HepG2 (cell line): ENCODE data around the gene PCDHA13. TPM values are rescaled to one million over a fixed set of nuclear protein-coding genes. Genes with fewer than 3 reads are reported as not detected.
A peak's percentile ranks its signal among the peaks of the same experiment; 100 is the strongest.

Experiments used
- ATAC-seq: fragments of 200-7000 bp; cut with Tn5 transposase; 3 replicates; pipeline ENCODE4 v1.9.1; 2020; ENCODE audit warnings: mild to moderate bottlenecking, moderate library complexity
- BruUV-seq: library from RNA; stranded (reverse); fragments of 400-500 nt; replicated peaks from 2 replicates; lab custom pipeline; 2021; lab: Mats Ljungman, UMichigan
- CTCF ChIA-PET: fragments of 300-600 bp; formaldehyde crosslinking; extraction: SDS; loops from one replicate; lab custom pipeline; 2021; ENCODE audit warnings: low total read pairs, inconsistent platforms, low intra/inter-chr PET ratio; lab: Yijun Ruan, JAX
- POLR2A ChIA-PET: fragments of 350-600 bp; sonication (Branson Sonifier 250); formaldehyde crosslinking; loops from one replicate; lab custom pipeline; 2020; ENCODE audit warnings: antibody characterized with exemption, inconsistent platforms; lab: Yijun Ruan, JAX
- DNase-seq: peaks from one replicate; pipeline ENCODE4 v3.0.0-alpha.2; 2015; ENCODE audit warnings: low spot score
- FAIRE-seq: peaks from 3 replicates; lab custom pipeline; 2011; peaks lifted over from hg19 to GRCh38; lab: Jason Lieb, UNC
- H2AFZ ChIP-seq: one replicate; pipeline ENCODE4 v1.6.1; 2011; ENCODE audit warnings: low read length, inconsistent platforms
- H3K27ac ChIP-seq: fragments of 300-600 bp; 3 replicates; pipeline ENCODE4 v1.8.0; 2011; ENCODE audit warnings: mixed run types, mild to moderate bottlenecking, mixed read lengths, low read length, inconsistent platforms; ENCODE audit not compliant: insufficient read depth; ENCODE audit errors: extremely low read length
- H3K27me3 ChIP-seq, 2 experiments: fragments of 200-600 bp in 1 of 2; 2 replicates in 1 of 2; 3 replicates in 1 of 2; pipeline versions ENCODE4 v1.6.0 to v1.8.0; 2011; ENCODE audit warnings: low read length in 2 of 2, mild to moderate bottlenecking in 2 of 2, moderate library complexity in 2 of 2, inconsistent platforms in 1 of 2; ENCODE audit not compliant: insufficient read depth in 2 of 2, control insufficient read depth in 1 of 2
- H3K36me3 ChIP-seq, 2 experiments: fragments of 200-600 bp in 1 of 2; replicated peaks in 1 of 2; 2 replicates in 1 of 2; 3 replicates in 1 of 2; pipeline versions ENCODE4 v1.5.1 to v1.8.0; 2011; ENCODE audit warnings: low read length in 2 of 2, inconsistent platforms in 1 of 2; ENCODE audit not compliant: insufficient read depth in 2 of 2, control insufficient read depth in 1 of 2
- H3K4me1 ChIP-seq: 2 replicates; pipeline ENCODE4 v1.5.1; 2012; ENCODE audit warnings: low read length, inconsistent platforms; ENCODE audit not compliant: insufficient read depth
- H3K4me2 ChIP-seq: 2 replicates; pipeline ENCODE4 v1.6.0; 2011; ENCODE audit warnings: low read depth, low read length, inconsistent platforms
- H3K4me3 ChIP-seq, 3 experiments: fragments of 200-600 bp in 1 of 3; sonication (generic), shearing (Covaris generic) in 1 of 3; replicated peaks in 1 of 3; 2 replicates each; pipeline ENCODE4 v1.5.1; 2011 to 2016; ENCODE audit warnings: low read length in 3 of 3, inconsistent platforms in 2 of 3, low read depth in 2 of 3, mild to moderate bottlenecking in 2 of 3, control low read depth in 1 of 3, mixed read lengths in 1 of 3; ENCODE audit not compliant: insufficient read depth in 1 of 3
- H3K79me2 ChIP-seq: one replicate; pipeline ENCODE4 v1.6.1; 2011; ENCODE audit warnings: low read length, inconsistent platforms; ENCODE audit not compliant: insufficient read depth
- H3K9ac ChIP-seq: 2 replicates; pipeline ENCODE4 v1.6.0; 2011; ENCODE audit warnings: mild to moderate bottlenecking, low read depth, low read length, inconsistent platforms; ENCODE audit not compliant: insufficient read depth
- H3K9me3 ChIP-seq: 2 replicates; pipeline ENCODE4 v1.5.1; 2012; ENCODE audit warnings: mild to moderate bottlenecking, low read length
- H4K20me1 ChIP-seq: 2 replicates; pipeline ENCODE4 v1.6.0; 2011; ENCODE audit warnings: inconsistent platforms, mild to moderate bottlenecking, low read length, moderate library complexity; ENCODE audit not compliant: insufficient read depth
- MAFK ChIP-seq, 2 experiments: IDR thresholded peaks in 1 of 2; conservative IDR thresholded peaks in 1 of 2; 2 replicates each; pipeline ENCODE4 v1.6.1; 2011; ENCODE audit warnings: improper control_type of control experiment in 2 of 2, low read length in 2 of 2
- MATR3 ChIP-seq: sonication (generic); formaldehyde crosslinking; IDR thresholded peaks from 2 replicates; pipeline ENCODE4 v1.4.0; 2020; ENCODE audit warnings: missing genetic modification reagents
- RFX5 ChIP-seq: IDR thresholded peaks from 2 replicates; pipeline ENCODE4 v1.6.1; 2011; ENCODE audit warnings: low read depth, low read length, improper control_type of control experiment
- STAG1 ChIP-seq: sonication (generic); formaldehyde crosslinking; IDR thresholded peaks from 2 replicates; pipeline ENCODE4 v1.4.0; 2020; ENCODE audit warnings: missing genetic modification reagents
- ZNF660 ChIP-seq: sonication (generic); formaldehyde crosslinking; IDR thresholded peaks from 2 replicates; pipeline ENCODE4 v1.5.1; 2020; ENCODE audit warnings: mild to moderate bottlenecking, low read depth, missing genetic modification reagents, borderline replicate concordance
- WGBS: methylation state at CpG from one replicate; pipeline ENCODE4 v1.1.6; 2017; ENCODE audit warnings: low lambda C conversion rate; 5-methylcytosine and 5-hydroxymethylcytosine counted together
- in situ Hi-C: cut with HindIII; loops from 2 replicates; pipeline ENCODE4 v1.10.0; 2017; ENCODE audit warnings: low pct_unique_long_range_greater_than_20kb; ENCODE audit not compliant: extremely low pct_ligation_motif_present
- intact Hi-C: fragments of 100-400 bp; cut with micrococcal nuclease; formaldehyde crosslinking; loops from one replicate; pipeline ENCODE4 v1.10.0; 2022; ENCODE audit not compliant: unreplicated experiment
- polyA plus RNA-seq, 8 experiments: library from polyadenylated mRNA; depleted of rRNA in 3 of 8; stranded (reverse) in 7 of 8; unstranded in 1 of 8; fragments of >200 nt; fragmentation: Illumina TruSeq in 4 of 8; extraction: Trizol in 4 of 8; gene quantifications; 2 replicates each; pipeline versions ENCODE4 v1.2.1 to v1.2.3, GENCODE V29; 2011 to 2016; ENCODE audit warnings: low read depth in 4 of 8, missing spikeins in 1 of 8, mixed read lengths in 1 of 8; ENCODE audit not compliant: insufficient read depth in 1 of 8
- total RNA-seq, 5 experiments: library from RNA; depleted of rRNA; stranded (reverse); fragments of >200 nt; fragmentation: Illumina TruSeq; extraction: Trizol; gene quantifications; 2 replicates each; pipeline ENCODE4 v1.2.3, GENCODE V29; 2016; ENCODE audit warnings: low read depth in 1 of 5
- TF ChIP-seq, protein P1 (sequence below): sonication (generic); formaldehyde crosslinking; IDR thresholded peaks from 2 replicates; pipeline ENCODE4 v1.5.0; 2020; ENCODE audit warnings: mild to moderate bottlenecking, missing genetic modification reagents, moderate library complexity

PCDHA13 gene
- total and polyA plus RNA-seq, 2 of the 13 experiments (the other 11 are each of a cell fraction or from before 2014, with no cell fraction given) = 0.03 to 0.04 TPM

DNA sequence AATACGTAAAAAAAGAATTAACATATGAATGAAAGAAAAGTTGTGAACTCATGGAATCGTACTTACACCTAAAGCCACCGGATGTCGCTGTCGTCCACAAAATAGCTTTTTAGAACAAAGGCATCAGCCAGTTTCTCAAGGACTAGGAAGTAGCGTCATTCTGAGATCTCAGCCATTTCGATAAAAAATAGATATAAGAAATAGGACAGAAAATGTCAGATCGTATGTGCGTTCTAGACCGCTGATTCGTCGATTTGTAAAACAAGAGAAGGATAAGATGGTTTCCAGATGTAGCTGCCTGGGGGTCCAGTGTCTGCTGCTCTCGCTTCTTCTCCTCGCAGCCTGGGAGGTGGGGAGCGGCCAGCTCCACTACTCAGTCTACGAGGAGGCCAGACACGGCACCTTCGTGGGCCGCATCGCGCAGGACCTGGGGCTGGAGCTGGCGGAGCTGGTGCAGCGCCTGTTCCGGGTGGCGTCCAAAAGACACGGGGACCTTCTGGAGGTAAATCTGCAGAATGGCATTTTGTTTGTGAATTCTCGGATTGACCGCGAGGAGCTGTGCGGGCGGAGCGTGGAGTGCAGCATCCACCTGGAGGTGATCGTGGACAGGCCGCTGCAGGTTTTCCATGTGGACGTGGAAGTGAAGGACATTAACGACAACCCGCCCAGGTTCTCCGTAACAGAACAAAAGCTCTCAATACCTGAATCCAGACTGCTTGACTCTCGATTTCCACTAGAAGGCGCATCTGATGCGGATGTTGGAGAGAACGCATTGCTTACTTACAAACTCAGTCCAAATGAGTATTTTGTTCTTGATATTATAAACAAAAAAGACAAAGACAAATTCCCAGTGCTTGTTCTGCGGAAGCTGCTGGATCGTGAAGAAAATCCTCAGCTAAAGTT lies 25.9 kb upstream of the PCDHA13 start, which contains the start of gene PCDHA10:
Gene PCDHA10 (plus strand): TSS at position 126 of the 903 bp plus-strand sequence. CDS start 152 bp downstream, at position 278.
- H4K20me1 ChIP-seq = no peaks in the 10 kb centered on the region
- in situ Hi-C loops = no loop called here
- H3K9ac ChIP-seq = no peak within 1 kb of the TSS
- no peaks in the 10 kb centered on the region for H3K27me3 ChIP-seq
- POLR2A ChIA-PET = no interaction called here
- no peak within 1 kb of the TSS for H2AFZ ChIP-seq
- H3K9me3 ChIP-seq = no peaks in the 10 kb centered on the region
- H3K4me3 ChIP-seq = no peak within 1 kb of the TSS
- DNase-seq (peak; percentile 6), ATAC-seq (no peak), FAIRE-seq (no peak)
- no peak within 1 kb of the TSS for H3K4me2 ChIP-seq
- 68% methylated on average over 43 of the region's 44 CpGs for WGBS
- CTCF ChIA-PET = interaction anchor here (1.1 kb wide), 1 partner anchor 185 kb away, joined by 4 read pairs; no protein-coding TSS in a partner anchor
- intact Hi-C loops = no loop called here
- H3K79me2 ChIP-seq = no peaks in the 10 kb centered on the region
- peak; percentile 46 for TF ChIP-seq STAG1 (CRISPR knock-in tag)
- TF ChIP-seq RFX5 = no peak
- TF ChIP-seq ZNF660 (CRISPR knock-in tag) = no peak
- TF ChIP-seq, protein P1, sequence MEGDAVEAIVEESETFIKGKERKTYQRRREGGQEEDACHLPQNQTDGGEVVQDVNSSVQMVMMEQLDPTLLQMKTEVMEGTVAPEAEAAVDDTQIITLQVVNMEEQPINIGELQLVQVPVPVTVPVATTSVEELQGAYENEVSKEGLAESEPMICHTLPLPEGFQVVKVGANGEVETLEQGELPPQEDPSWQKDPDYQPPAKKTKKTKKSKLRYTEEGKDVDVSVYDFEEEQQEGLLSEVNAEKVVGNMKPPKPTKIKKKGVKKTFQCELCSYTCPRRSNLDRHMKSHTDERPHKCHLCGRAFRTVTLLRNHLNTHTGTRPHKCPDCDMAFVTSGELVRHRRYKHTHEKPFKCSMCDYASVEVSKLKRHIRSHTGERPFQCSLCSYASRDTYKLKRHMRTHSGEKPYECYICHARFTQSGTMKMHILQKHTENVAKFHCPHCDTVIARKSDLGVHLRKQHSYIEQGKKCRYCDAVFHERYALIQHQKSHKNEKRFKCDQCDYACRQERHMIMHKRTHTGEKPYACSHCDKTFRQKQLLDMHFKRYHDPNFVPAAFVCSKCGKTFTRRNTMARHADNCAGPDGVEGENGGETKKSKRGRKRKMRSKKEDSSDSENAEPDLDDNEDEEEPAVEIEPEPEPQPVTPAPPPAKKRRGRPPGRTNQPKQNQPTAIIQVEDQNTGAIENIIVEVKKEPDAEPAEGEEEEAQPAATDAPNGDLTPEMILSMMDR (CRISPR knock-in tag) = peak; percentile 55
- TF ChIP-seq MATR3 (CRISPR knock-in tag) = no peak
- peak in 1 of 2 experiments; percentile 31; a peak in 2 of 4 replicates for TF ChIP-seq MAFK (conservative IDR thresholded peaks at IDR 0.05 in 1 of 2, IDR thresholded peaks at IDR 0.05 in 1 of 2; ENCODE audit: low read length in 2 of 2)
- no peak within 1 kb of the TSS for H3K27ac ChIP-seq
- no peaks in the 10 kb centered on the region for H3K36me3 ChIP-seq
- H3K4me1 ChIP-seq = no peaks in the 10 kb centered on the region
- BruUV-seq = no TSS peak
